Upper lobe of right lung (tissue), 1 donor: Measurements from ENCODE around the gene UST. TPM values are rescaled to one million over a fixed set of nuclear protein-coding genes. Genes with fewer than 3 reads are reported as not detected.

Experiments used
- ATAC-seq: fragments of 200-7000 bp; cut with Tn5 transposase; one replicate; pipeline ENCODE4 v1.9.1; 2020; ENCODE audit warnings: mild to moderate bottlenecking, moderate library complexity
- DNase-seq: peaks from one replicate; pipeline ENCODE4 v3.0.0-alpha.2; 2020
- H3K27ac ChIP-seq: fragments of 200-600 bp; one replicate; pipeline ENCODE4 v1.8.0; 2022
- H3K27me3 ChIP-seq: fragments of 200-600 bp; one replicate; pipeline ENCODE4 v1.8.0; 2022; ENCODE audit warnings: mild to moderate bottlenecking
- H3K36me3 ChIP-seq: fragments of 200-600 bp; one replicate; pipeline ENCODE4 v1.8.0; 2022
- H3K4me1 ChIP-seq: fragments of 200-600 bp; one replicate; pipeline ENCODE4 v1.8.0; 2022
- H3K4me3 ChIP-seq: fragments of 200-600 bp; one replicate; pipeline ENCODE4 v1.8.0; 2022; ENCODE audit warnings: mild to moderate bottlenecking
- H3K9me3 ChIP-seq: fragments of 200-600 bp; one replicate; pipeline ENCODE4 v1.8.0; 2022
- intact Hi-C: fragments of 100-400 bp; cut with DNase I; formaldehyde crosslinking; loops from one replicate; pipeline ENCODE4 v1.11.0; 2022
- total RNA-seq: library from RNA; stranded (reverse); fragmentation: NEBNext Ultra II Directional; extraction: Animal tissue kit (Norgen Biotek cat#: 25700); gene quantifications from one replicate; pipeline ENCODE4 v1.2.1, GENCODE V29; 2021
- TF ChIP-seq, protein P1 (sequence below): fragments of 200-600 bp; IDR thresholded peaks from one replicate; pipeline ENCODE4 v1.8.0; 2022; ENCODE audit warnings: antibody characterized with exemption
- donor health status: DM: no; HTN: yes; CAD: no; lungs with severe emphysema.

Gene UST
- total RNA-seq, 1 donor from 2014 or later = 11.8 TPM

DNA sequence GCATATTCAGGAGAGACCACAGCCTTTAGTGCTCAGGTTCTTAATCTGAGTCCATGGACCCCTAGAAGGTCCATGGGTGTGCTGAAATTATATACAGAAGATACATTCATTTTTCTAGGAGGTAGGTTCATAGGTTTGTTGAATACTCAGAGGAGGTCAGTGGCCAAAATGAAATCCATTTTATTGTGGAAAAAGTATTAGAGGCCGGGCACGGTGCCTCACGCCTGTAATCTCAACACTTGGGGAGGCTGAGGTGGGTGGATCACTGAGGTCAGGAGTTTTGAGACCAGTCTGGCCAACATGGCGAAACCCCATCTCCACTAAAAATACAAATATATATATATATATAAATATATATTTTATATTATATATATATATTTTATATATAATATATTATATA is 9.0 kb upstream of the UST start:
- intact Hi-C loops = no loop called here
- TF ChIP-seq, protein P1, sequence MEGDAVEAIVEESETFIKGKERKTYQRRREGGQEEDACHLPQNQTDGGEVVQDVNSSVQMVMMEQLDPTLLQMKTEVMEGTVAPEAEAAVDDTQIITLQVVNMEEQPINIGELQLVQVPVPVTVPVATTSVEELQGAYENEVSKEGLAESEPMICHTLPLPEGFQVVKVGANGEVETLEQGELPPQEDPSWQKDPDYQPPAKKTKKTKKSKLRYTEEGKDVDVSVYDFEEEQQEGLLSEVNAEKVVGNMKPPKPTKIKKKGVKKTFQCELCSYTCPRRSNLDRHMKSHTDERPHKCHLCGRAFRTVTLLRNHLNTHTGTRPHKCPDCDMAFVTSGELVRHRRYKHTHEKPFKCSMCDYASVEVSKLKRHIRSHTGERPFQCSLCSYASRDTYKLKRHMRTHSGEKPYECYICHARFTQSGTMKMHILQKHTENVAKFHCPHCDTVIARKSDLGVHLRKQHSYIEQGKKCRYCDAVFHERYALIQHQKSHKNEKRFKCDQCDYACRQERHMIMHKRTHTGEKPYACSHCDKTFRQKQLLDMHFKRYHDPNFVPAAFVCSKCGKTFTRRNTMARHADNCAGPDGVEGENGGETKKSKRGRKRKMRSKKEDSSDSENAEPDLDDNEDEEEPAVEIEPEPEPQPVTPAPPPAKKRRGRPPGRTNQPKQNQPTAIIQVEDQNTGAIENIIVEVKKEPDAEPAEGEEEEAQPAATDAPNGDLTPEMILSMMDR = no peak
- no peaks in the 10 kb centered on the region for H3K27me3 ChIP-seq
- H3K27ac ChIP-seq = no peak overlapping the region
- H3K4me1 ChIP-seq = peaks cover 7% of the 10 kb centered on the region
- ATAC-seq (no peak), DNase-seq (no peak)
- H3K4me3 ChIP-seq = no peak overlapping the region
- no peaks in the 10 kb centered on the region for H3K9me3 ChIP-seq
- no peaks in the 10 kb centered on the region for H3K36me3 ChIP-seq

DNA sequence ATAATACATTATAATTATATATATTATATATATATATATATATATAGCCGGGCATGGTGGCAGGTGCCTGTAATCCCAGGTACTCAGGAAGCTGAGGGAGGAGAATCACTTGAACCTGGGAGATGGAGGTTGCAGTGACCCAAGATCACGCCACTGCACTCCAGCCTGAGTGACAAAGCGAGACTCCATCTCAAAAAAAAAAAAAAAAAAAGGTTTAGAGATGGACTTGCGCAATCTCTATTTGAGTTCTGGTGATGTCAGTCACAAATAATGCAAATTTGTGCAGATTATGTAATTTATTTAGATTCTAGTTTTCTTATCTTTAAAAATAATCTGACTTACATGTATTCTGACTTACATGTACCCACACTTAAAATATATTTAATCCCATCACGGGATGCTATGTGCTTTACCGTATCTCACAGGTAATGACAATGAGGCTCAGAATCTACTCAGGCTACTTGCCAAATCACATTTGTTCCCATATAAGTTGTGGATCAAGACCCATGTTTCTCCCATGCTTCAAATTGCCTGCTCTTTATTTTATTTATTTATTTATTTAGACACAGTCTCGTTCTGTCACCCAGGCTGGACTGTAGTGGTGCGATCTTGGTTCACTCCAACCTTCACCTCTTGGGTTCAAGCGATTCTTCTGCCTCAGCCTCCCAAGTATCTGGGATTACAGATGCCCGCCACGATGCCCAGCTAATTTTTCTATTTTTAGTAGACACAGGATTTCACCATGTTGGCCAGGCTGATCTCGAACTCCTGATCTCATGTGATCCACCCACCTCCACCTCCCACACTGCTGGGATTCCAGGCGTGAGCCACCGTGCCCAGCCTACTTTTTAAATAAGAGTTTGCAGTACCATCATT is 7.6 kb upstream of the UST start:
- H3K27ac ChIP-seq = no peak overlapping the region
- intact Hi-C loops = no loop called here
- H3K36me3 ChIP-seq = no peaks in the 10 kb centered on the region
- no peaks in the 10 kb centered on the region for H3K27me3 ChIP-seq
- no peaks in the 10 kb centered on the region for H3K9me3 ChIP-seq
- DNase-seq = no peak
- peaks cover 7% of the 10 kb centered on the region for H3K4me1 ChIP-seq
- ATAC-seq = no peak
- TF ChIP-seq, protein P1 = no peak
- no peak overlapping the region for H3K4me3 ChIP-seq

DNA sequence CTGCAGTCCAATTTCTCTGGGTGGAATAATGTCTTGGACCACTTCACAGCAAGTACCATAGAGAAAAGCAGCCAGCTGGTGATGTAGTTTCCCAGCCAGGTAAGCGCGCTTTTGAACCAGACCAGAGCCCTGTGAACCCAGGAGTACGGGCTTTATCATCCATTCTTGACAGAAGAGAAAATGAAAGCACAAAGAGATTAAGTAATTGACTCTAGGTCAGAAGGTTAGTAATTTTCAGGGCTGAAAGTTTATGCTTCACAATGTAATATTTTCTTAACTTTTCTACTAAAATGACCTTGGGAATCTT is 7.1 kb upstream of the UST start:
- DNase-seq (no peak), ATAC-seq (peak; percentile 46)
- intact Hi-C loops = loop anchor here (10.0 kb wide), 1 partner anchor 205 kb away; no protein-coding TSS in a partner anchor
- no peaks in the 10 kb centered on the region for H3K9me3 ChIP-seq
- H3K36me3 ChIP-seq = no peaks in the 10 kb centered on the region
- H3K27me3 ChIP-seq = no peaks in the 10 kb centered on the region
- peaks cover 7% of the 10 kb centered on the region for H3K4me1 ChIP-seq
- TF ChIP-seq, protein P1 = no peak
- no peak overlapping the region for H3K27ac ChIP-seq
- no peak overlapping the region for H3K4me3 ChIP-seq

DNA sequence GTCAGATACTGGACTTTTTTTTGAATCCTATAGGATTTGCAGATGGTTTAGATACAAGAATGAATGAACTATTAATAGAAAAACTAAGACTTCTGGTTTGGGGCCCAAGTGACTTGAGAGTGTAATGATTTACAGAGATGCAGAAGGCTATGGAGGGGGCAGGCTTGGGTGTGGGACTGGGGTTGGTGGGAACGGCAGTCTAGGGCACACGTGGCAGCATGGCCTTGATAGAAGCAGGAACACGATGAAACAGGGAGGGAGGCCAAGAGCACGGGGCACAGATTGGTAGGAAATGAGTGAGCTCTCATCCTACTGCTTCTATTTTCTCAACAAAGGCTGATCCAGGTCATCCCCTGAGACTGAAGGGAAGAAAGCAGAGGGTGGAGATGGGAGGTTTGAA is 3.4 kb upstream of the UST start:
- H3K27me3 ChIP-seq = no peaks in the 10 kb centered on the region
- intact Hi-C loops = loop anchor here (10.0 kb wide), 1 partner anchor 201 kb away; no protein-coding TSS in a partner anchor
- H3K4me1 ChIP-seq = peaks cover 7% of the 10 kb centered on the region
- no peak for DNase-seq
- no peak overlapping the region for H3K4me3 ChIP-seq
- no peak overlapping the region for H3K27ac ChIP-seq
- H3K36me3 ChIP-seq = no peaks in the 10 kb centered on the region
- H3K9me3 ChIP-seq = no peaks in the 10 kb centered on the region
- no peak for ATAC-seq
- TF ChIP-seq, protein P1 = no peak

DNA sequence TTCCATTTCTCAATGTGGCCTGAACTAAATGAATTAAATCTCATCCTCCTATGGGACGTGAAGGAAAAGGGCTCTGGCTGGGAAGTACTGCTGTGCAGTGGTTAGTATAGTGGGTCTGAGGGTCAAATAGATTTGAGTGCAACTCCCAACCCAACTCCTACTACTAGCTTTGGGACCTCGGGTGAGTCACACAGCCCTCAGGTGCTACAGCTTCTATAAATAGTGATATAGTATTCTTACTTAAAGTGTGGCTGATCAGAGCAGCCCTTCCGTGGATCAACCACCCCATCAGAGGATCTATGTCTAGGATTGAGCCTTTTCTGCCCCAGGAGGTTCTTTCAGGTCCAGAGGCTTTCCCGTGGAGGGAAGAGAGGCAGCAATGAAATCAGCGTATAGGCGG is 904 bp upstream of the UST start:
- Histone ChIP-seq H3K4me3 (peak overlapping the region; percentile 82), H3K36me3 (no peaks in the 10 kb centered on the region), H3K4me1 (peaks cover 5% of the 10 kb centered on the region), H3K9me3 (no peaks in the 10 kb centered on the region), H3K27me3 (no peaks in the 10 kb centered on the region), H3K27ac (peak overlapping the region; percentile 78)
- ATAC-seq (no peak), DNase-seq (no peak)
- intact Hi-C loops = loop anchor here (10.0 kb wide), 1 partner anchor 199 kb away; no protein-coding TSS in a partner anchor
- TF ChIP-seq, protein P1 = no peak
